H1 (cell line): ENCODE measurements around the gene ADARB2. TPM values are rescaled to one million over a fixed set of nuclear protein-coding genes. Genes with fewer than 3 reads are reported as not detected.

Experiments
- CTCF ChIA-PET: fragments of 300-600 bp; sonication (Branson Sonifier 250); formaldehyde crosslinking; loops from one replicate; lab custom pipeline; 2021; ENCODE audit not compliant: partially characterized antibody; lab: Charles Lee
- POLR2A ChIA-PET: fragments of 300-600 bp; sonication (Branson Sonifier 250); formaldehyde crosslinking; loops from one replicate; lab custom pipeline; 2021; ENCODE audit warnings: inconsistent platforms; ENCODE audit not compliant: partially characterized antibody; lab: Charles Lee
- DNase-seq, 2 experiments: peaks; one replicate each; pipeline versions ENCODE4 v3.0.0 to v3.0.0-alpha.2; 2010 to 2022; ENCODE audit warnings: low spot score in 2 of 2, low read depth in 1 of 2, mixed read lengths in 1 of 2
- FAIRE-seq: peaks from 2 replicates; lab custom pipeline; 2011; peaks lifted over from hg19 to GRCh38; lab: Jason Lieb, UNC
- H2AFZ ChIP-seq: 2 replicates; pipeline ENCODE4 v1.8.1; 2012; ENCODE audit warnings: low read length, inconsistent platforms
- H2AK5ac ChIP-seq: 2 replicates; pipeline ENCODE4 v1.6.1; 2013; ENCODE audit warnings: low read depth, low read length
- H2BK120ac ChIP-seq: replicated peaks from 2 replicates; pipeline ENCODE3; 2013; ENCODE audit warnings: low read depth, low read length, inconsistent platforms
- H2BK12ac ChIP-seq: 2 replicates; pipeline ENCODE4 v1.6.1; 2013; ENCODE audit warnings: low read depth, low read length
- H2BK15ac ChIP-seq: 2 replicates; pipeline ENCODE4 v1.6.1; 2013; ENCODE audit warnings: low read length
- H2BK20ac ChIP-seq: 2 replicates; pipeline ENCODE4 v1.6.1; 2013; ENCODE audit warnings: low read length
- H2BK5ac ChIP-seq: 2 replicates; pipeline ENCODE4 v1.6.1; 2013; ENCODE audit warnings: low read depth, low read length
- H3K14ac ChIP-seq: 2 replicates; pipeline ENCODE4 v1.6.1; 2013; ENCODE audit warnings: inconsistent platforms; ENCODE audit not compliant: insufficient read length
- H3K18ac ChIP-seq: 2 replicates; pipeline ENCODE4 v1.6.1; 2013; ENCODE audit warnings: low read length; ENCODE audit errors: extremely low read depth
- H3K23ac ChIP-seq: 2 replicates; pipeline ENCODE4 v1.6.1; 2013; ENCODE audit warnings: inconsistent platforms; ENCODE audit not compliant: insufficient read length
- H3K23me2 ChIP-seq: 2 replicates; pipeline ENCODE4 v1.6.1; 2013; ENCODE audit warnings: low read depth, low read length
- H3K27ac ChIP-seq: 2 replicates; pipeline ENCODE4 v1.6.1; 2011; ENCODE audit warnings: low read depth, low read length, inconsistent platforms
- H3K27me3 ChIP-seq, 4 experiments: replicated peaks in 1 of 4; 1 replicate in 1 of 4; 2 replicates in 3 of 4; pipeline versions ENCODE4 v1.6.1 to v1.8.1; 2011 to 2013; ENCODE audit warnings: low read length in 3 of 4, mild to moderate bottlenecking in 3 of 4, inconsistent platforms in 2 of 4, mixed read lengths in 2 of 4, moderate library complexity in 1 of 4; ENCODE audit not compliant: control insufficient read depth in 3 of 4, insufficient read depth in 3 of 4; ENCODE audit errors: extremely low read depth in 1 of 4
- H3K36me3 ChIP-seq, 4 experiments: 2 replicates each; pipeline versions ENCODE4 v1.6.1 to v1.8.1; 2011 to 2013; ENCODE audit warnings: mild to moderate bottlenecking in 4 of 4, low read length in 3 of 4, moderate library complexity in 2 of 4, control low read depth in 1 of 4, inconsistent platforms in 1 of 4; ENCODE audit not compliant: insufficient read depth in 4 of 4, control insufficient read depth in 2 of 4
- H3K4ac ChIP-seq: replicated peaks from 2 replicates; pipeline ENCODE3; 2013; ENCODE audit warnings: low read length, low read depth, mixed read lengths, inconsistent platforms; ENCODE audit not compliant: insufficient read length
- H3K4me1 ChIP-seq, 4 experiments: replicated peaks in 1 of 4; 1 replicate in 1 of 4; 2 replicates in 3 of 4; pipeline versions ENCODE4 v1.6.1 to v1.8.1; 2011 to 2013; ENCODE audit warnings: low read length in 3 of 4, inconsistent platforms in 2 of 4, mixed read lengths in 1 of 4; ENCODE audit not compliant: insufficient read depth in 4 of 4, control insufficient read depth in 3 of 4
- H3K4me2 ChIP-seq, 2 experiments: 2 replicates each; pipeline versions ENCODE4 v1.6.1 to v1.8.1; 2011 to 2013; ENCODE audit warnings: low read depth in 2 of 2, low read length in 2 of 2, control low read depth in 1 of 2, inconsistent platforms in 1 of 2, mild to moderate bottlenecking in 1 of 2; ENCODE audit not compliant: insufficient read depth in 1 of 2
- H3K4me3 ChIP-seq, 4 experiments: fragments of 200-600, 300-600 bp in 1 of 4; sonication (generic), shearing (Covaris generic), sonication (Bioruptor Twin) in 1 of 4; 2 replicates each; pipeline versions ENCODE4 v1.5.1 to v1.8.1; 2011 to 2016; ENCODE audit warnings: low read length in 4 of 4, low read depth in 3 of 4, control low read depth in 2 of 4, inconsistent platforms in 2 of 4, mild to moderate bottlenecking in 2 of 4, mixed read lengths in 1 of 4, moderate library complexity in 1 of 4; ENCODE audit not compliant: insufficient read depth in 2 of 4; ENCODE audit errors: extremely low read depth in 1 of 4
- H3K56ac ChIP-seq: replicated peaks from 2 replicates; pipeline ENCODE3; 2013; ENCODE audit warnings: low read depth, mild to moderate bottlenecking, mixed read lengths, low read length, inconsistent platforms; ENCODE audit not compliant: insufficient read length
- H3K79me1 ChIP-seq: 2 replicates; pipeline ENCODE4 v1.6.1; 2013; ENCODE audit warnings: low read depth, low read length, control low read depth
- H3K79me2 ChIP-seq, 2 experiments: 2 replicates each; pipeline versions ENCODE4 v1.6.1 to v1.8.1; 2012 to 2013; ENCODE audit warnings: low read length in 2 of 2, mild to moderate bottlenecking in 2 of 2, inconsistent platforms in 1 of 2; ENCODE audit not compliant: insufficient read depth in 2 of 2, control insufficient read depth in 1 of 2
- H3K9ac ChIP-seq, 4 experiments: replicated peaks in 1 of 4; 1 replicate in 1 of 4; 2 replicates in 3 of 4; pipeline versions ENCODE4 v1.6.1 to v1.8.1; 2011 to 2013; ENCODE audit warnings: low read depth in 3 of 4, low read length in 3 of 4, control low read depth in 2 of 4, mild to moderate bottlenecking in 2 of 4, moderate library complexity in 2 of 4, inconsistent platforms in 1 of 4; ENCODE audit errors: extremely low read depth in 1 of 4
- H3K9me3 ChIP-seq, 2 experiments: 2 replicates each; pipeline versions ENCODE4 v1.6.1 to v1.8.1; 2012 to 2013; ENCODE audit warnings: mild to moderate bottlenecking in 2 of 2, moderate library complexity in 2 of 2, control low read depth in 1 of 2, inconsistent platforms in 1 of 2, low read depth in 1 of 2, low read length in 1 of 2, mixed read lengths in 1 of 2; ENCODE audit not compliant: insufficient read depth in 2 of 2
- H4K20me1 ChIP-seq, 2 experiments: replicated peaks in 1 of 2; 2 replicates each; pipeline versions ENCODE3 to v1.8.1; 2011 to 2013; ENCODE audit warnings: inconsistent platforms in 2 of 2, low read length in 2 of 2, mild to moderate bottlenecking in 1 of 2; ENCODE audit not compliant: insufficient read depth in 2 of 2, control insufficient read depth in 1 of 2
- H4K5ac ChIP-seq: 2 replicates; pipeline ENCODE4 v1.6.1; 2013; ENCODE audit warnings: low read length, low read depth, mixed read lengths, inconsistent platforms; ENCODE audit not compliant: insufficient read length
- H4K8ac ChIP-seq: 2 replicates; pipeline ENCODE4 v1.8.0; 2013; ENCODE audit warnings: mild to moderate bottlenecking, moderate library complexity, low read length, inconsistent platforms; ENCODE audit not compliant: insufficient read depth; ENCODE audit errors: extremely low read depth
- H4K91ac ChIP-seq: replicated peaks from 2 replicates; pipeline ENCODE3; 2013; ENCODE audit warnings: low read length, mixed read lengths, inconsistent platforms; ENCODE audit not compliant: insufficient read length
- EP300 ChIP-seq, 2 experiments: IDR thresholded peaks; 1 replicate in 1 of 2; 2 replicates in 1 of 2; pipeline ENCODE4 v1.6.1; 2011 to 2012; ENCODE audit warnings: low read depth in 2 of 2, low read length in 2 of 2, mild to moderate bottlenecking in 2 of 2, borderline replicate concordance in 1 of 2, inconsistent platforms in 1 of 2, moderate library complexity in 1 of 2
- WGBS, 2 experiments: shearing (Covaris generic) in 1 of 2; methylation state at CpG; one replicate each; pipeline versions ENCODE4 v1.1.6 to v1.1.7; 2013 to 2015; ENCODE audit warnings: low lambda C conversion rate in 2 of 2, mixed read lengths in 2 of 2, inconsistent platforms in 1 of 2, low coverage in 1 of 2, missing lambda C conversion rate in 1 of 2; ENCODE audit not compliant: insufficient replicate concordance in 2 of 2, insufficient coverage in 1 of 2, insufficient read length in 1 of 2; ENCODE audit errors: extremely low coverage in 1 of 2, missing lambda C conversion rate in 1 of 2; 5-methylcytosine and 5-hydroxymethylcytosine counted together
- polyA plus RNA-seq, 7 experiments: library from polyadenylated mRNA; depleted of rRNA in 3 of 7; stranded (reverse) in 5 of 7; unstranded in 2 of 7; fragments of >200 nt in 5 of 7; fragments of 200-250 nt in 2 of 7; gene quantifications; 1 replicate in 5 of 7; 2 replicates in 1 of 7; 4 replicates in 1 of 7; pipeline versions ENCODE4 v1.2.1 to v1.2.3, GENCODE V29; 2011 to 2013; ENCODE audit warnings: missing spikeins in 2 of 7, mixed read lengths in 2 of 7
- total RNA-seq: library from RNA; stranded (reverse); fragmentation: NEBNext Ultra II Directional; extraction: Animal tissue kit (Norgen Biotek cat#: 25700); gene quantifications from 2 replicates; pipeline ENCODE4 v1.2.1, GENCODE V29; 2021

The ADARB2 gene
- total and polyA plus RNA-seq, 2 of the 8 experiments (the other 6 are each of a cell fraction or from before 2014, with no cell fraction given): 2.2 to 2.8 TPM

DNA sequence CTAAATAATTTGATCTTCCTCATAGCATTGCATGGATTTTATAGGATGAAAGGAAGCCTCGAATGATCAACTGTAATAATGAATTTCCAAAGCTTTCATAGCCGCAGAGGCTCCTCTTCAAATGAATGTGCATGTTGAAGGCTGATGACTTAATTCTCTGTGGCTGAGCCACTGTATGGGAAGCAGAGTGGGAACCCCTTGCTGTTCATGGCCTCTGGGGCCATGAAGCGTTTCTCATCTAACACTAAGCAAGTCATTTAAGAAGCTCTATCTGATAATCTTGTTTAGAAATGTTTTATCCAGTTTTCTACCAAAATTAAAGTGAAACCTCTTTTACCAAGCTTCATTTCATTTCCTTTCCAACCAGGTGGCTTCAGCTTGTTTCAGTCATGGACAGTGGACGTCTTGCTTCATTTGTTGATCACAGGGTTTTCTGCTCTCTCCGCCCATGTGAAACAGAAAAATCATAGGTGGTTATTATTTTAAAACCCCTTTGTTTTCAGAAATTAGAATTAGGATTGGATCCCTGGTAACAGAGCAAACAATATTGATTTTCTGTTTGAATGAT, 10.3 kb upstream of the ADARB2 start:
- H3K4me1 ChIP-seq: no peaks in the 10 kb centered on the region
- H2BK120ac ChIP-seq: no peak overlapping the region
- no peak overlapping the region for H2AK5ac ChIP-seq
- no peak overlapping the region for H3K18ac ChIP-seq
- no peaks in the 10 kb centered on the region for H3K79me2 ChIP-seq
- H4K8ac ChIP-seq: no peak overlapping the region
- H2BK15ac ChIP-seq: no peak overlapping the region
- H3K4ac ChIP-seq: no peak overlapping the region
- H2BK12ac ChIP-seq: no peak overlapping the region
- no peak for TF ChIP-seq EP300 (IDR thresholded peaks at IDR 0.05; ENCODE audit: borderline replicate concordance in 1 of 2, low read depth in 2 of 2, low read length in 2 of 2)
- no peak overlapping the region for H3K14ac ChIP-seq
- H3K9ac ChIP-seq: no peak overlapping the region
- no peak overlapping the region for H3K4me3 ChIP-seq
- FAIRE-seq (no peak), DNase-seq (no peak)
- H4K91ac ChIP-seq: no peak overlapping the region
- H3K9me3 ChIP-seq: peaks cover 5 to 14% of the 10 kb centered on the region in 2 experiments
- H3K4me2 ChIP-seq: no peak overlapping the region
- no peak overlapping the region for H3K27ac ChIP-seq
- H3K27me3 ChIP-seq: 0 out of 7 replicates have a peak, but pooled peaks cover 0 to 2% (median 0%) of the 10 kb centered on the region in 4 experiments
- H2BK5ac ChIP-seq: no peak overlapping the region
- H3K56ac ChIP-seq: no peak overlapping the region
- no peak overlapping the region for H2AFZ ChIP-seq
- WGBS, 2 experiments: 81% methylated on average over 5 of the region's 5 CpGs; no CpG with 5 or more reads in 1 of the 2 experiments
- CTCF ChIA-PET: interaction anchor here (1.3 kb wide), 1 partner anchor 10 kb away, joined by 4 read pairs; the partner anchor contains the start of gene ADARB2
- no peaks in the 10 kb centered on the region for H3K23me2 ChIP-seq
- POLR2A ChIA-PET: interaction anchor here (0.6 to 0.7 kb wide), 2 partner anchors 14 to 27 kb away, joined by 3 read pairs; no protein-coding TSS in a partner anchor
- no peak overlapping the region for H3K23ac ChIP-seq
- H4K5ac ChIP-seq: no peak overlapping the region
- H3K36me3 ChIP-seq: no peaks in the 10 kb centered on the region
- H2BK20ac ChIP-seq: no peak overlapping the region
- peaks cover 0 to 3% of the 10 kb centered on the region in 2 experiments for H4K20me1 ChIP-seq
- no peaks in the 10 kb centered on the region for H3K79me1 ChIP-seq
